HG02571 (cell line): ENCODE results near the gene CREG1.
"Not testable (repeated sequence)": the region's sequence is repeated elsewhere in the genome, so short reads cannot be mapped to it uniquely, and the experiment has no call there.

Source experiments
- ATAC-seq: cut with Tn5 transposase; IDR thresholded peaks from one replicate; pipeline ENCODE4 v1.9.1; 2021; ENCODE audit warnings: mild to moderate bottlenecking, moderate library complexity; ENCODE audit not compliant: unreplicated experiment

Gene CREG1

GRCh38 chr1:167564612-167565270 lies 11.2 kb upstream of the CREG1 start:
- no peak for ATAC-seq

DNA sequence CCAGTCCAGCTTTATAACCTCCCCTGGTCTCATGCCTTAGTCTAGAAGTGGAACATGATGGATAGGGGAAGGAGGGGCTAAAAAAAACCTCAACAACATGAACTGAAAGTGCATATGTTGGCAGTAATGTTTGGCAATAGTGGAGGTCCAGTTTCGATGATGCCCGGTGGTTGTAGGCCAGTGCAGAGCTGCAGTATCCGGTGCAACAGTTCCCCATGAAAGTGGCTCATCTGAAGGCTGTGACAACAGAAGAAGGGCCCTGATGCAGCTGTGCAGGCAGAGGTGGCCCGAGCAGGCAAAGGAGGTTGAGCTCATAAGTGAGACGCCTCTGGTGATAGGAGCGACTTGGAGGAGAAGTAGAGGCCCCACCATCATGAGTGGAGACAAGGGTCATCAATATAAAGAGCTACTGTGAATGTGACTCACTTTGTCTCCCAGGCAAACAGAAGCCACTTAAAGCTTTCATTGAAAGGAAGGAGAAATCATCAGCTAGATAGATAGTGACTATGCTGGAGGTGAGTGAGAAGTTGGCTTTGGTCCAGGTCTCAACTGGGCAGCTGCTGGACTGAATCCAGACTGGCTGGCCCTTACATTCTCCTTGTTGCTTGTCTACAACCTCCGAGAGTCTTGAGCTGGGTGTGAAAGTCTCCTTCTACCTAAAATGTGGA lies 10.2 kb upstream of the CREG1 start:
- no peak for ATAC-seq

- ATAC-seq, result no peak
Measured at GRCh38 chr1:167562702-167563101, 9.1 kb upstream of the CREG1 start.

DNA sequence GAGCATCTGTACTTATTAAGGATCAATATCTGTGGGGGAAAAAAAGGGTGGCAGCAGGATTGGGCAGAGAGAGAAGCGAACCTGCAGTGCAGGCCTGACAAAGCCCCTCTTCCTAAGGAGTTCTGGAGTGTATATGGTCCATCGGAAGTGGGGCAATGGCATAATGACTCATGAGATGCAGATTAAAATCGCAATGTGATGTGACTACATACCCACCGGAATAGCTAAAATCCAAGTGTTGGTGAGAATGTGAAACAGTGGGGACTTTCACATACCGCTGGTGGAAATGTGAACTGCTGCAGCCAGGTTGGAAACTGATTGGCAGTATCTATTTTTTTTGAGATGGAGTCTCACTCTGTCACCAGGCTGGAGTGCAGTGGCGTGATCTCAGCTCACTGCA lies 8.2 kb upstream of the CREG1 start:
- no peak for ATAC-seq

- no peak for ATAC-seq
Measured at GRCh38 chr1:167555971-167556714, 2.6 kb upstream of the CREG1 start.

GRCh38 chr1:167555072-167555471 lies 1.5 kb upstream of the CREG1 start:
- not testable (repeated sequence) for ATAC-seq

GRCh38 chr1:167554028-167554779 lies 642 bp upstream of the CREG1 start:
- ATAC-seq, result no peak

GRCh38 chr1:167551362-167551761 lies 2.2 kb downstream of the CREG1 start:
- no peak for ATAC-seq

GRCh38 chr1:167548059-167548932 lies 5.3 kb downstream of the CREG1 start:
- ATAC-seq, result no peak

DNA sequence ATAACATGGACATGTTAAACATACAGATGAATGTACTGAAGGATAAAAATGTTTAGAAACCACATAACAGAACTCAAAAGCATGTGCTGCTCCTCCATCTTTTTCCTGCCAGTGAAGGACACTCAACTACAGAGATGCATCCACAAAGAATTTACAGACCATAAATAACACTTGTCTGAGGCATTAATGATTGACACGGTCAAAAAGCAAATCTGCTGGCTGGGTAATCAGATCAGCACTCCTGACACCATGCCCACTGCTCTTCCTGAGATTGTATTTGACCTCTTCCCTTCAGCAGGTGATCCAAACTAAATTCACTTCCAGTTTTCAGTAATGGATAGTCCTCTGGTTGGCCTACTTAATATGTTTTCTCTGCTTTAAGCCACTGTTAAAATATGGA lies 6.6 kb downstream of the CREG1 start:
- ATAC-seq, result no peak

DNA sequence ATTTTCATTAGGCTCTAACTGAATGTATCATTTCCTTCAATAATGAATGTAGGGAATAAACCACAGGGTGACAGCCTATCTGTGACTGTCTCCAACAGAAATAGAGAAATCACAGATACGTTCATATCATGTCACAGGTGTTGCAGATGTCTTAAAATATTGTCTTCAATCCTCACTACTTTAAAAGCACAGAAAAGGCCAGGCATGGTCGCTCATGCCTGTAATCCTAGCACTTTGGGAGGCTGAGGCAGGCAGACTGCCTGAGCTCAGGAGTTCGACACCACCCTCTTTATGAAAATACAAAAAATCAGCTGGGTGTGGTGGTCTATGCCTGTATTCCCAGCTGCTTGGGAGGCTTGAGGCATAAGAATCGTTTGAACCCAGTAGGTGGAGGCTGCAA lies 8.2 kb downstream of the CREG1 start:
- ATAC-seq, result no peak

- ATAC-seq, result no peak
Measured at GRCh38 chr1:167544447-167545093, 9.0 kb downstream of the CREG1 start.

- no peak for ATAC-seq
Measured at GRCh38 chr1:167543199-167543990, 10.2 kb downstream of the CREG1 start.

DNA sequence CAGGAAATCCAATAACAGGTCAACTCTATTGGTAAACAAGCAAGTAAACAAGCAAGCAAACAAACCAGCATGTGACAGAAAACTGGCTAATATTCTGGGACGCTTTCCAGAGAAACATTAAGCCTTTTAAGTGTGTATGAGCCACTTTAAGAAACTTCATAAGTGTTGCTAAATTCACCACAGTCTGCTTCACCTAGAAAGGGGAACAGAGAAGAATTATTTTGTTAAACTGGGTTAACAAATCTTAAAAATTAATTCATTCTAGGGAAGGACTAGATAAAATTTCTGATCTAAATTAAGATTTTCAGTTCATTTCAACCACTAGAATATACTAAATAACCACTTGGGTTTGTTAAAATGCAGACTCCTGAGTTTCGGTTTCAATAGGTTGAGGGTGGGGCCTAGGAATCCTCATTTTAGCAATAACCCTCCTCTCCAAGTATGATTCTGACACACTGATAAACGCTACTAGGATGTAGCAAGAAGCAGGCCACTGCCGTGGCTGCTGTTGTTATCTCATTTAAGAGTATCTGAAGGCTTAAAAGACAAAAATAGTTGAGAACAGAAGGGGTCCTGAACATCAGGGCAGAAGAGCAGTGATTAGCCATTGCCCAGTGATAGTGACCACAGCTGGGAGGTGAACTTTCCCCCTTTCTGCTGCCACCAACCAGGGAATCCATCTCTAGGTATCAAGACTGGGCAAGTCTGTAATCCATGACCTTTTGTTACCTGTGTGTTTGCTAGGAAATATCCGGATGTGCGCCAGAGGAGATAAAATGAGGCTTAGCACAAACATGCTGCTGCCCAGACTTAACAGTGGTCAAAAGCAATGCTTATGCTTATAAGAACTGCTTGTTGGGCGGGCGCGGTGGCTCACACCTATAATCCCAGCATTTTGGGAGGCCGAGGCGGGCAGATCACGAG lies 11.2 kb downstream of the CREG1 start:
- no peak for ATAC-seq

GRCh38 chr1:167541610-167542009 lies 12.0 kb downstream of the CREG1 start:
- ATAC-seq, result no peak

DNA sequence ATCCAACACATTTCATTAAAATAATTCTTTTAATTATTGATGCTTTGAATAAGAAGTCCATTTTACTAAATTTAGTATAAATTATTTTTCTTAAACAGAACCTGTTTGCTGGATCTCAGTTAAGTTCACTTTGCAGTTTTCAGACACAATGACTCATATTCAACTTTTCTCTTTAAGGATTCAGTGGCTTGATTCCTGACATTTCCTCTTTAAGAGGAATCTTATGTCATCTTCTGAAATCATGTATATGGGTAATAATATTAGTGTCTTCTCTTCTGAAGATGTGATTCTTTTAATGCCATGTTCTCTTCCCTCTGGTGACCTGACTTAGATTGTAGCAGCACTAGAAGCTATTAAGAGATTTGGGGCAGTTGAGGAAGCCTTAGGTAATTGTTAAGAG lies 12.6 kb downstream of the CREG1 start:
- ATAC-seq, result no peak

DNA sequence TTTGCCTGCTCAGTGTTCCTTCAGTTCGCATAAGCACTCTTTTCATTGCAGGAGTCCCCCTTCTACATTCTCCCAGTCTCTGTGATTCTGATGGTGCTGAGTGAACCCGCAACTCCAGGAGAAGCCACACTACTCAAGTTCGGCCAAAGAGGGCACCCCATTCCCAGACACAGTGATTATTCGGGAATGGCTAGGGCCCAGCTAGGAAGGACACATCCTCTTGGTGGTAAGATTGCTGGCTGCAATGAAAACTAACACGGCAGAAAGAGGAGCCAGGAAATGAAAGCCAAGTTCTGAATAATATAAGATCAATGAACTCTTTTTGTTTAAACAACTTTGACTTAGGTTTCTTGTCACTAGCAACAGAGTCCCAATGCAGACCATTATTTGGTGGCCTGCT lies 14.9 kb downstream of the CREG1 start:
- no peak for ATAC-seq

GRCh38 chr1:167533851-167534300 lies 19.7 kb downstream of the CREG1 start:
- ATAC-seq, result peak; percentile 54
